GM21529 (cell line): ENCODE measurements around the gene ALLC.

Source experiments
- ATAC-seq: cut with Tn5 transposase; IDR thresholded peaks from one replicate; pipeline ENCODE4 v1.9.1; 2021; ENCODE audit not compliant: unreplicated experiment

ALLC gene

DNA sequence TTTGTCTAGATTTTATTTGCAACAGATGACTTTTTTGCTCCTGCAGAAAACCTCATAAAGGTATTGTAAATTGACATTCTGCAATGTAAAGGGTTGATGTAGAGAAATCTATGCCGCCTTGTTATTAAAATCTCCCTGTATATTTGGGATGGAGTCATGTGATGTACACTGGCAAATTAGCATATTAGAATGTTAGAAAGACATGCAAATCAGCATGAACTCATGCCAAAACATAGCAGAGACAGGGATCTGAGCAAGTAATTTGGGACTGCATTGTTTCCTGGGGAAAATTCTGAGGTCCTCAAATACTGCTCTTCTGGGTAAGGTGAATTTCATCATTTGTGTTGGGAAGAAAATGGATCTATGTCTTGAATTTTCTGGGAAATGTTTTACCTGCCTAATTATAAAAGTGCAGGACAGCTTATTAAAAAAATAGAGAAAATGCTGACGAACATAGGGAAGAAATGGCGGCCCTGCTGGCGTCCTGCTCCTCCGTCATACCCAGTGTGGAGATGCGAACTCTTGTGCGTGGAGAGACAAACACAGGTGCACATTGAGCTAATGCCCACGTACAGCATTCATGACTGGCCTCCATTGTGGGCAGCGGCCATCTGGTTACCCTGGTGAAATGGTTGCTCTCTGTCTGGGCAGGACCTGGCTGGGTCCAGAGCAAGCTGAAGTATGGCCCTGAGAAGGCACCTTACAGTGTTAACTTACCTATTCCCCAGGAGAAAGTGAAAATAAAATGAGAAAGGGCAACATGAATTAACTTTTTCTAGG lies 16.3 kb downstream of the ALLC start:
- ATAC-seq: no peak

DNA sequence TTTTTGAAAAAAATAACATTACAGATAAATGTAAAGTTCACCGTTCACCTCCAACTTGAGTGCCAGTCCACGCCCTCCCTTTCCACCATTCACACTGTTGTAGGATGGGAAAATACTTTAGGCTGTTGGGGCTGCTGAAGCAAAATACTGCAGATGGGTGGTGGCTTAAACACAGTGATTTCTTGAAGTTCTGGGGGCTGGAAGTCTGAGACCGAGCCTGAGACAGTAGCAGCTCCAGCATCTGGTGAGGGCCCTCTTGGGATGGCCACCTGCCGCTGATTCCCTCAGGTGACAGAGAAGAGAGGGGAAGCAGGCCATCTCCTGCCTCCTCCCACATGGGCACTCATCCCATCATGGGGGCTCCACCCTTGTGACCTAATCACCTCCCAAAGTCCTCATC lies 17.7 kb downstream of the ALLC start:
- ATAC-seq: no peak

DNA sequence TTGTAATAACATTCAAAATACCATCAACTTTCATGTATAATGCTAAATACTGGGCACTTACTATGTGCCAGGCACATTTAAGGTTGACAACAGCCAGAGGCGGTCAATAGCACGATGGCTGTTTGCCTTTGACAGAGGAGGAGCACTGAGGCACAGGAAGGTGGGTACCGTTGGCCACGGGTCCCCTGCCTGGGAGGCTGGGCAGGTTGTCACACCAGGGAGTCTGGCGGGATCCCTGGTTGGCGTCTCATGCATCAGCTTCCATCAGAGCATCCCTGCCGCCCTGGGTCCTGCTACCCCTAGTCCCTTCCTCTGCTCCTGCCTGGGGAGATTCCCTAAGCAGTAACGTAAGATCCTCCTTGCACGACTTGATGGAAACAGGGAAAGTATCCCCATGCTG lies 19.4 kb downstream of the ALLC start:
- no peak for ATAC-seq

DNA sequence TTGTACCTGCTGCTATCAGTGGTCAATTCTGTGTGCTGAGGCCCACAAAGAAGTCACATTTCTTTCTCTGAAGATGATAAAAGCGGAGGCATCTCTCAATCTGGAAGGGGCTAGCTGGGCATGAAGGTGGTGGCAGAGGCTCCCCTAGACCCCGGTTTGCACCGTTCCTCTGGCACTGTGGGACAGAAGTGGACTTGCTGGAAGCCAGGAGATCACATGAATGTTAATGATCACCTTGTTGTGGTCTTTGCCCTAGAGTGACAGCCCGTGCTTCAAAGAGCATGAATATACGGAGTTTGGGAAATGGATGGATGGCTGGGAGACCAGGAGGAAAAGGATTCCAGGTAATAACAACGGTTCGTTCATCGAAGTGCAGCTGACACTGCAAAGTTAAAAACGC lies 20.2 kb downstream of the ALLC start:
- ATAC-seq: no peak

DNA sequence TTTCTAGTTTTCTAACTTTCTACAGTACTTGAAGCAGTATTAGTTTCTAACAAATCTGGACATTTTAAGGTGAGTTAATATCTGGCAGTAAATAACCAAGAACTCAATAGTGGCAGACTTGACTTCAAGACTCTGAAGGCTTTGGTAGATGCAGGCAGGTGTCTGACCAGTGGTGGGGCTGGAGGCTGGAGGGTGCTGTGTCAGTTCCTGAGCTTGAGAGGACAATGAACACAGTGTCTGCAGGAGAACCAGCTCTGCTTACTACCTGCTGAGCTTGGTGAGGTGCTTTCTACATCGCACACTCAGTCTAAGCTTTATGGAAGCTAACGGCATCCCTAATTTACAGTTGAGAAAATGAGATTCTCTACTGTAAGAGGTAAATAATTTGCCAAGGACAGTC lies 21.2 kb downstream of the ALLC start:
- ATAC-seq: no peak

DNA sequence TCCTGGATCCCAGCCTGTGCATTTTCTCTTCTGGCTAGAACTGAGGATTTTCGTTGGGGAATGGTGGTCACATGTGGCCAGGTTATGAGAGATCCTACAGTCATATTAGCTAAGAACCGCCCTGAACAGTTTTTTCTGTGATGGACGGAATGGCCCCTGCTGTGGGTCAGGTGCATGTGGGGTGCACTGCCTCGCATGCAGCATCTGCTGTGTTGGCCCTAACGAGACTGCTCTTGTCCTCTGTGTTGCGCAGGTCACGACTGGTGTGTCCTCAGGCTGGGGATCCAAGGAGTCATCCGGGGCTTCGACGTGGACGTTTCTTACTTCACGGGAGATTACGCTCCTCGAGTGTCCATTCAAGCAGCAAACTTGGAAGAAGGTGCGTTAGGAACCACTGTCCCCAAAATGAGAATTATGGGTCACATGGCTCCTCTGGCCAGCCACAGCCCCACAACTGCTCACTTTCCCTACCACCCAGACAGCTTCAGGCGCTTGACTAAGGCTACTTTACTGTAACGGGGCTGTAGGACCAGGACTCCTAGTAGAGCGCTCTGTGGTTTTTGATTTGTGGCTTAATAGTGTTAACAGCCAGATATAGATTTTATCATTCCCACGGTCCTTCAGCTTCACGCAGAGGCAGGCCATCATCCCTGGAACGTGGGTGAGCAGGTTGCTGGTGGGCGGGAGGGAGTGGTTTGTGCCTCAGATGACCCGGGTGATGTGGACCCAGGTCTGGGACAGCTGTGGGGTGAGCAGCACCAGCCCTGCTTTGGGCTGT lies 21.8 kb downstream of the ALLC start:
- ATAC-seq: no peak

DNA sequence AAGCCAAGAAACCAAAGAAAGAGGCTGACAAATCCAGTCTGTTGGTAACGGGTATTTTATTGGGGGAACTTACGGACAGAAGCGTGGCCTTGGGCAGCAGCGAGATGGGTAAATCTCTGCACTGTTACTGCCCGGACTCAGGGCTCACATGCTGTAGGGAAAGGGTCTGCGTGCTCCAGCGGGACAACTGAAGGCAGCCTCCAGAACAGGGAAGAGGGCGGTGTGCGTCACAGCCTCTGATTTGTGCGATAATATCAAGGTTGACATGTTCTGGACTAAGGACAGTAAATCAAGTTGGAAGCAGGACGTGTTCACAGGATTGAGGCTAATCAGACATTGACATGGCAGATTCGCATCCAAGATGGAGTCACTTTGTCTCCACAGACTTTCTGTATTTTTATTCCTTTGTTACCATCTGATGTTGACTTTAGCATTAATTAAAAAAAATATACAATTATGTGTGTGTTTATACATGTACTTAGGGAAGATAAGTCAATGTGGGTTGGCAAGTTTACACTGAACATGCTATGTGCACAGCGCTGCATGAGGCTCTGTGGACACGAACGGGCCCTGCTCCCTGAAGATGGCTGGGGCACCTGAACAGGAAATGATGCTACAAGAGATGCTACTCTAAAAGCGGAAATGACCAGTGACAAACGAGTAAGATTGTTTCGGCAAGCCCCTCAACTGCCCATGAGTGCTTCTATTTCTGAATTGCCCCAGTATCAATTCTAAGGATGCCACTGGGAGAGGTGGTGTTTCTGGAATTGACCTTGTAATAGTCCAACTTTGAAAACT lies 22.7 kb downstream of the ALLC start:
- no peak for ATAC-seq

DNA sequence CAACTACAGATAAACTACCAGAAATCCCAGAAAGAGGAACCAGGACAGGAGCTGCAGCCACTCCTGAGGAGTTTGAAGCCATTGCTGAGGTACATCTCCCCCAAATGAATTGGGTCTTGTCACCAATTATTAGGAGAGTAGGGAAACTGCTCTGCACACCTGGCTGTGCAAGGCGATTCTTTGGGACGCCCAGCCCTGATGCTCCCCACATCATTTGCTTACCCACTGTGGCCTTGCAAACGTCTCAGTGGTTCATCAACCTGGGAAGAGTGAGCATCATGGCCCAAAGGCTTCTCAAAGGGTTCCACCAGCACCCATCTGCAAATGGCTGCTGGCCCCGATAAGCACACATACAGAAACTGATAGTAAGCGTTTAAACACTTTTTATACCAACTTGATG lies 23.6 kb downstream of the ALLC start:
- no peak for ATAC-seq

DNA sequence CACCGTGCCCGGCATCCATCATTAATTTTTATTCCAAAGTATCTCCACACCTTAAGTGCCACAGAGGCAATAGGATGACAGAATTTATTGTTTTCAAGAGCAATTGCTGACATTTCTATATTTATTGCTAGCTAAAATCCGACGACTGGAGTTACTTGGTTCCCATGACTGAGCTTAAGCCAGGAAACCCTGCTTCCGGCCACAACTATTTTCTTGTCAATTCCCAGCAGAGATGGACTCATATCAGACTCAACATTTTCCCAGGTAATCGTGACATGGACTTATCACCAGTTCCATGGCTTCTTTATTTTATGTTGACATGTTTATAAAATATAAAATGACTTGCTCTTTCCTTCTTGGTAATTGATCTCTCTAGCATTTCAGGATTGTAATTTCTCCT lies 24.8 kb downstream of the ALLC start:
- no peak for ATAC-seq

DNA sequence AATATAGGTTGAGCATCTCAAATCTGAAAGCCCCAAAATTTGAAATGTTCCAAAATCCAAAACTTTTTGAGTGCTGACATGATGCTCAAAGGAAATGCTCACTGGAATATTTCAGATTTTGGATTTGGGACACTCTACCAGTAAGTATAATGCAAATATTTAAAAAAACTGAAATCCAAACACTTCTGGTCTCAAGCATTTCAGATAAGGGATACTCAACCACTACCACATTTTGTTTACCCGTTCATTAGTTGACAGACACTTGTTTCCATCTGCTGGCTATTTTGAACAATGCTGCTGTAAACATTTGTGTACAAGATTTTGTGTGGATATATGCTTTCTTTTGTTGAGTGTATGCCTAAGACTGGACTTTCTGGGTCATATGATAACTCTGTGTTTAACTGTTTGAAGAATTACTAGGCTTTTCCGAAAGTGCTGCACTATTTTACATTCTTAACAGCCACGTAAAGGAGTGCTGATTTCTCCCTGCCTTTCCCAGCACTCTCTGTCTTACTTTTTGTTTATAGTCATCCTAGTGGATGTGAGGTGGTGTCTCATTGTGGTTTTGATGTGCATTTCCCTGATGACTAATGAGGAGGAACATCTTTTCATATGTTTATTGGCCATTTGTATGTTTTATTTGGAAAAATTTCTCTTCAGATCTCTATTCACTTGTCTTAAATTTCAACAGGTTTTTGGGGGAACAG lies 25.9 kb downstream of the ALLC start:
- no peak for ATAC-seq

DNA sequence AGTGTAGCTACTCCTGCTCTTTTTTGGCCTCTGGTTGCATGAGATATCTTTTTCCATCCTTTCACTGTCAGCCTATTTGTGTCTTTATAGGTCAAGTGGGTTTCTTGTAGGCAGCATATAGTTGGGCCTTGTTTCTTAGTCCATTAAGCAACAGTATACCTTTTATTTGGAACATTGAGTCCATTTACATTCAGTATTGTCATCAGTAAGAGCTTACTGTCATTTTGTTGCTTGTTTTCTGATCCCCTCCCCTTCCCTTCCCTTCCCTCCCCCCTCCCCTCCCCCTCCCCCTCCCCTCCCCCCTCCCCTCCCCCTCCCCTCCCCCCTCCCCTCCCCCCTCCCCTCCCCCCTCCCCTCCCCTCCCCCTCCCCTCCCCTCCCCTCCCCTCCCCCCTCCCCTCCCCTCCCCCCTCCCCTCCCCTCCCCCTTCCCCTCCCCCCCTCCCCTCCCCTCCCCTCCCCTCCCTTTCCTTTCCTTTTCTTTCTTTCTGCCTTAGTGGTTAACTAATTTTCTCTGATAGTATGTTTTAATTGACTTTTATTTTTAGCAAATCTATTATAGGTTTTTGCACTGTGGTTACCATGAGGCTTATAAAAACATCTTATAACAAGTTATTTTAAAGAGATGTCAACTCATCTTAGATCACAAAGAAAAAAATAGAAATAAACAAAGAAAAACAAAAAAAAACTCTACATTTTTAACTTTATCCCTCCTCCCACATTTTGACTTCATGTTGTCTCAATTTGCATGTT lies 32.2 kb downstream of the ALLC start:
- no peak for ATAC-seq

DNA sequence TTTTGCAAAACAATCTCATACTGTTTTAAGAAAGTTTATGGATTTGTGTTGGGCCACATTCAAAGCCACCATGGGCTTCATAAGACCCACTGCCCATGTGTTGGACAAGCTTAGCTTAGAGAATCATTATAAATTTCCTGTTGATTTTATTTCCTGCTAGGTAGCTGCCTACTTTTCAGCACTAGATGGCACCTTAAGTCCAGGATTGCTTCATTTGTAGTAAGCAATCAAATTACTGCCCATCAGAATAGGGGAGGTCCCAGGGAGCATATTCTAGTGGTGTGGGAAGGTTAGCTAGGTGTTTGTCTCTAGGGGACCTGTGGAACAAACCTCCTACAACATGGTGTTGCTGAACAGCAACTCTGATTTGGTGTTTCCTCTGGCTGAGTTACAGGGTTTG lies 34.4 kb downstream of the ALLC start:
- ATAC-seq: no peak

DNA sequence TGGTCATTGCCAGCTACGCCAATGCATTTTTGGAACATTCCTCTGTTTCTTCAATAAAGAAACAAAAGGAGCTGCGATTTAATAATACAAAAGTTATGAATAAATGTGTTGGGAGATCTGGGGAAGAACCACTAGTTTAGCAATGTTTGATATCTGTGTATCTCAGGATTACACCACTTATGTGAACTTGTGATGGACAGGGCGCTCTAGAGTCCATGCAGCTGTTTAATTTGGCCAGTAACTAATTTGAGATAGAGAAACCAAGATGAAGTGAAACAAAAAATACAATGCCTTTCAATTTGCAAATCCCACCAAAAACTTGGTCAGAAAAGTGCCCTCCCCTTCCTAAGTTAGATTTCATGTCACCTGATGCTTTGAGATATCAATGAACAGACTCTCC lies 38.5 kb downstream of the ALLC start:
- ATAC-seq: no peak

DNA sequence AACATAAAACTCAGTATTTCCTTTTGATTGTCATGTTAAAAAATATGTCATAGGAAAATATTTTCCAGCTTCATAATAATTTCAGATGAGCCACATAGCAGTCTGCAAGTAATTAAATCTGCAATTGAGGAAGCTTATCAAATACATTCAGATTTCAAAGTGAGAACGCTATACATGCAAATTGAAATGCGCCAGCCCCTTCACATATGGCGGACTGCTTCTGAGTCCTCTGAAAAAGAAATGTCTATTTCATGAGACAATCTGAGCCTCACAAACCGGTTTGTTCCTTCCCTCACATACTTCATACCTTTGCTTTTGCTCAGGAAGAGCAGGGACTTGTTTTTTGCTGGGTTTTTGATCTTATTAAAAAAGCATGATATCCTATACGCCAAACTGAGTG lies 43.1 kb downstream of the ALLC start:
- ATAC-seq: no peak

DNA sequence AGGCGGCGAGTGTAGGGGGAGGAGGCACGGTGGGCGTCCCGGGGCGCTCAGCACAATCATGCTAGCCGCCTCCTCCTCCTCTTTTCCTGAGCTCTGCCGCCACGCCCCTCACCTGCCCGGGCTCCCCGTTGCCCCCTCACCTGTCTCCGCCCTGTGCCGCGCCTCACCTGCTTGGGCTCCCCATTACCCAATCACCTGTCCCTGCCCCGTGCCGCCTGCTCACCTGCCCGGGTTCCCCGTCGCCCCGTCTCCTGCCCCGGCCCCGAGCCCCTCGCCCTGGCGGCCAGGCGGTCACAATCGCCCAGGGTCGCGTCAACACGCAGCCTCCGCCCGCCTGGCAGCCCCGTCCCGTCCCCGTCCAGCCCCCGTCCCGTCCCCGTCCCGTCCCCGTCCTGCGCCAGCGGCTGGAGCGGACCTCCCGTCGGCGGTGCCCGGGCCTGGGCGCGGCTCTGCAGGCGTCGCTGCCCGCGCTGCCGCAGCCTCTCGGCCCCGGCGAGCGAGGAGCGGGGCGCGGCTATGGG lies 45.3 kb downstream of the ALLC start, which contains the start of gene DCDC2C:
DCDC2C (plus strand) TSS at position 340 of the 521 bp plus-strand sequence; CDS start at position 517, 177 bp downstream.
- ATAC-seq: no peak

DNA sequence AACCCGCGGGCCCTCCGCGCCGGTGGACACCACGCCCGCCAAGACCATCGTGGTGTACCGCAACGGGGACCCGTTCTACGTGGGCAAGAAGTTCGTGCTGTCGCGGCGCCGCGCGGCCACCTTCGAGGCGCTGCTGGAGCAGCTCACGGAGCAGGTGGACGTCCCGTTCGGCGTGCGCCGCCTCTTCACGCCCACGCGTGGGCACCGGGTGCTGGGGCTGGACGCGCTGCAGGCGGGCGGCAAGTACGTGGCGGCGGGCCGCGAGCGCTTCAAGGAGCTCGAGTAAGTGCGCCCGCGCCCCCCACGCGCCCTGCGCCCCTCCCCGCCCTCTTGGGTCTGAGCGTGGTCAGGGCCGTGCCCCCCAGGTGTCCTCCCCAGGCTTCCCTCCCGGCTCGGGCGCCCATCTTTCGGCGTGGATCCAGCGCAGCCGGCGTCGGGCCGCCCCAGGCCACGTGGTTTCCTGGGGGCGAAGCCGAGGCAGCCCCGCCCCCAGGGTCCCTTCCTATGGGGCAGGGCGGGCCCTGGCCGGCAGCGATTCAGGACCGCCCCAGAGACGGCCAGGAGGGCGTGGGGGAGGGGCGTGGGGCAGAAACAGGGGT lies 45.9 kb downstream of the ALLC start:
- no peak for ATAC-seq

DNA sequence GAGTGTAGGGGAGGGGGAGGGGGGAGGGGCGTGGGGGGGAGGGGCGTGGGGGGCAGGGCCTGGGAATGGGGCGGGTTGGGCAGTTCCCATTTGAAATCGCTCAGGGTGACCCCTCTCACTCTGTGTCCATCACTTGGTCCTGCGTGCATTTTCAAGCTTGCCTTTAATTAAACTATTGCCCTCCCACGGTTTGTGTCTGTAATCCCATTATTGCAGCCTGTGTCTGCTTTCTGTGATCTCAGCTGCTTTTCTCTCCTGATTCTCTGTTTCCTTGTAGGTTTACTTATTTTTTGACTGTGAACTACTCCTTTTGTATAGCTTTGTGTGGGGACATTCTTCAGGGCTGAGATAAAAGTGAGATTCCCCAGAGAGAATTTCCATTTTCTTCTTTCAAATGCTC lies 46.7 kb downstream of the ALLC start:
- ATAC-seq: no peak

DNA sequence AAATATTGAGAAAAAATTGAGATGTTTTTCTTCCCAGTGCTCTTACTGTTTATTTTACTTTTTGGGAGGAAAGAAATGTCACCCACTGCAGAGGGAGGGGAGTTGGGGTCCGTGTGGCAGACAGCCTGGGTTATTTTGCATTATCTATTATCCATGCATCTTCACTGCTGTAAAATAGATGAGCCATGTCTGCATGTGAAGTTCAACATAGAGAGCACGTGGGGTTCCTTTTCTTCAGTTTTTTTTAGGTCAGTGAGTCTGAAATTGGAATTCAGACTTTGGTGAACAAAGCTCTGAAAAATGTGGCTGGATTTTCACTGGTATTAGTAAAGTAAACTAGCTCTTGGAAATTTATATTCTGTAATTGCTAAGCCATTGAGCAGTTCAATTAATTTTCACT lies 47.8 kb downstream of the ALLC start:
- no peak for ATAC-seq

DNA sequence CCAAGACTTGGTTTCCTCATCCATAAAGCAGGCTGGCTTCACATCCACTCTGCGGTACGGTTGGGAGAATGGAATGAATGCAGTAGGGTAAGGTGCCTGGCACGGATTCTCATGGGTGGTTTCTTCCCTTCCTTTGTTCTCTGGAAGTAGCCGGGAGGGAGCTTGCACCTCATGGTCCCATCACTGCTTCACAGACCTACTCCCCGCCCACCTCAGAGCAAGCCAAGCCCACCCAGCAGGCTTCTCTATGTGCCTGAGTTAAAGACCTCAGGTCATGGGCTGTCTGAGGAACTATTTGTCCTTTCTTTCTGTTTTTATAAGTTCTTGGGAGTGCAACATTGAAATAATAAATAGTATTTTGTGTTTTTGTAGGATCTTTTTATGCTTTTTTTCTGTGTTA lies 48.9 kb downstream of the ALLC start:
- ATAC-seq: no peak

DNA sequence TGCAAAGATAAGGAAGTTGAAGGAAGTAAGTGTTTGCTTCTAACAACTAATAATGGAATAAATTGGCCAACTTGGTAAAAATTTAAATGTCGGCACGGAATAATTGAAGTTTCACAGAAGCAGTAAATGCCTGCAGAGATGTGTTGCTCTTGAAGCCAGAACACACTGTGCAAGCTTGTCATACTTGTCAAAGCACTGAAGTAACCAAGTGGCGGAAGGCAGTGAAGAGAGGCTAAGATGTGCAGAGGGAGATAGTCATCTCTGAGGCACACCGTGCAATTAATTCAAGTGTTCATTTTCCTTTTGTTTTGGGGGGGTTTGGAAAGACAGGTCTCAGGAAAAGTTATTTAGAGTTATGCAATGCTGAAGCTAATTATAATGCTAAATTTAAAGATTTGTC lies 50.6 kb downstream of the ALLC start:
- ATAC-seq: no peak
